GM21423 (cell line): ENCODE measurements around the gene PECR.
"Not testable (repeated sequence)": the region's sequence is repeated elsewhere in the genome, so short reads cannot be mapped to it uniquely, and the experiment has no call there.

Source experiments
- ATAC-seq: cut with Tn5 transposase; IDR thresholded peaks from one replicate; pipeline ENCODE4 v1.9.1; 2021; ENCODE audit warnings: mild to moderate bottlenecking, moderate library complexity; ENCODE audit not compliant: unreplicated experiment

PECR gene

GRCh38 chr2:216031960-216032689 lies 49.5 kb downstream of the PECR start:
- ATAC-seq, result peak; percentile 69

GRCh38 chr2:216030216-216030615 lies 51.4 kb downstream of the PECR start:
- no peak for ATAC-seq

- no peak for ATAC-seq
Measured at GRCh38 chr2:216029416-216030129, 52.0 kb downstream of the PECR start.

- ATAC-seq, result no peak
Measured at GRCh38 chr2:216024779-216025336, 56.8 kb downstream of the PECR start.

- peak; percentile 88 for ATAC-seq
Measured at GRCh38 chr2:216023055-216023648, 58.5 kb downstream of the PECR start.

- no peak for ATAC-seq
Measured at GRCh38 chr2:216021768-216022565, 59.6 kb downstream of the PECR start.

GRCh38 chr2:216018709-216019108 lies 62.9 kb downstream of the PECR start:
- ATAC-seq, result no peak

GRCh38 chr2:216017365-216017764 lies 64.2 kb downstream of the PECR start:
- ATAC-seq, result peak; percentile 30

GRCh38 chr2:216016581-216016980 lies 65.0 kb downstream of the PECR start:
- no peak for ATAC-seq

- peak; percentile 84 for ATAC-seq
Measured at GRCh38 chr2:216015722-216016464, 65.7 kb downstream of the PECR start.

- ATAC-seq, result no peak
Measured at GRCh38 chr2:216014986-216015385, 66.6 kb downstream of the PECR start.

- ATAC-seq, result no peak
Measured at GRCh38 chr2:216014006-216014405, 67.6 kb downstream of the PECR start.

GRCh38 chr2:216013080-216013909 lies 68.3 kb downstream of the PECR start, which contains the start of gene MREG:
MREG (minus strand) TSS chr2:216013551; CDS start chr2:216013327, 224 bp downstream.
- ATAC-seq, result peak; percentile 38

- ATAC-seq, result no peak
Measured at GRCh38 chr2:216012830-216013079, 68.9 kb downstream of the PECR start.

- no peak for ATAC-seq
Measured at GRCh38 chr2:216012133-216012829, 69.3 kb downstream of the PECR start.

- not testable (repeated sequence) for ATAC-seq
Measured at GRCh38 chr2:216009215-216009614, 72.4 kb downstream of the PECR start.

GRCh38 chr2:216008387-216008786 lies 73.2 kb downstream of the PECR start:
- no peak for ATAC-seq

GRCh38 chr2:216006164-216006663 lies 75.4 kb downstream of the PECR start:
- ATAC-seq, result peak; percentile 40
